SK-N-SH (cell line): ENCODE results near the gene LGALS8. TPM values are rescaled to one million over a fixed set of nuclear protein-coding genes. Genes with fewer than 3 reads are reported as not detected.
"Not testable (repeated sequence)": the region's sequence is repeated elsewhere in the genome, so short reads cannot be mapped to it uniquely, and the experiment has no call there.

Experiments
- CTCF ChIA-PET: fragments of 300-600, 350-600 bp; formaldehyde crosslinking; extraction: SDS; loops from one replicate; lab custom pipeline; 2021; lab: Yijun Ruan, JAX
- POLR2A ChIA-PET: fragments of 350-600 bp; sonication (Branson Sonifier 250); formaldehyde crosslinking; extraction: SDS; loops from one replicate; lab custom pipeline; 2020; ENCODE audit warnings: antibody characterized with exemption, inconsistent platforms; lab: Yijun Ruan, JAX
- DNase-seq: peaks from one replicate; pipeline ENCODE4 v3.0.0; 2012
- H2AFZ ChIP-seq: fragments of 200-600 bp; sonication (generic); 2 replicates; pipeline ENCODE4 v1.8.1; 2016; ENCODE audit warnings: antibody characterized with exemption, mild to moderate bottlenecking, low read depth
- H3F3A ChIP-seq: fragments of 200-600 bp; sonication (generic); replicated peaks from 2 replicates; pipeline ENCODE3; 2016; ENCODE audit warnings: antibody characterized with exemption, mild to moderate bottlenecking; ENCODE audit not compliant: insufficient read depth
- H3K27ac ChIP-seq, 2 experiments: fragments of 200-500 bp in 1 of 2; fragments of 200-600 bp in 1 of 2; sonication (Bioruptor generic) in 1 of 2; sonication (generic), shearing (Covaris generic) in 1 of 2; 2 replicates each; pipeline versions ENCODE4 v1.5.1 to v1.6.1; 2014 to 2016; ENCODE audit warnings: low read depth in 2 of 2, inconsistent platforms in 1 of 2, low read length in 1 of 2, mild to moderate bottlenecking in 1 of 2, mixed read lengths in 1 of 2
- H3K27me3 ChIP-seq: fragments of 200-600 bp; sonication (generic), shearing (Covaris generic); 2 replicates; pipeline ENCODE4 v1.6.1; 2016; ENCODE audit warnings: mixed run types; ENCODE audit not compliant: insufficient read depth
- H3K36me3 ChIP-seq, 2 experiments: fragments of 200-500 bp in 1 of 2; fragments of 200-600 bp in 1 of 2; sonication (Bioruptor generic) in 1 of 2; sonication (generic) in 1 of 2; replicated peaks in 1 of 2; 2 replicates each; pipeline versions ENCODE3 to v1.5.1; 2014 to 2016; ENCODE audit warnings: low read length in 1 of 2, mild to moderate bottlenecking in 1 of 2; ENCODE audit not compliant: insufficient read depth in 2 of 2, control insufficient read depth in 1 of 2
- H3K4me1 ChIP-seq, 2 experiments: fragments of 200-500 bp in 1 of 2; fragments of 200-600 bp in 1 of 2; sonication (Bioruptor generic) in 1 of 2; sonication (generic), shearing (Covaris generic) in 1 of 2; 2 replicates each; pipeline versions ENCODE4 v1.5.1 to v1.6.1; 2014 to 2016; ENCODE audit warnings: low read depth in 1 of 2, low read length in 1 of 2, mixed run types in 1 of 2; ENCODE audit not compliant: insufficient read depth in 2 of 2, control insufficient read depth in 1 of 2
- H3K4me2 ChIP-seq: fragments of 200-600 bp; sonication (generic), shearing (Covaris generic); 2 replicates; pipeline ENCODE4 v1.6.1; 2017; ENCODE audit warnings: mixed run types
- H3K4me3 ChIP-seq, 2 experiments: fragments of 200-500 bp in 1 of 2; fragments of 200-600 bp in 1 of 2; sonication (Bioruptor generic) in 1 of 2; sonication (generic), shearing (Covaris generic) in 1 of 2; 2 replicates each; pipeline versions ENCODE4 v1.5.1 to v1.8.1; 2014 to 2016; ENCODE audit warnings: low read depth in 2 of 2, inconsistent platforms in 1 of 2, low read length in 1 of 2, mild to moderate bottlenecking in 1 of 2, mixed read lengths in 1 of 2, moderate library complexity in 1 of 2
- H3K79me2 ChIP-seq: fragments of 200-600 bp; sonication (generic); 2 replicates; pipeline ENCODE4 v1.8.1; 2017; ENCODE audit warnings: mild to moderate bottlenecking; ENCODE audit not compliant: insufficient read depth
- H3K9ac ChIP-seq: fragments of 200-600 bp; sonication (generic); 2 replicates; pipeline ENCODE4 v1.6.1; 2017; ENCODE audit warnings: mixed run types
- H3K9me2 ChIP-seq: fragments of 200-600 bp; sonication (generic); 2 replicates; pipeline ENCODE4 v1.6.1; 2017; ENCODE audit warnings: mixed run types
- H3K9me3 ChIP-seq: fragments of 200-600 bp; sonication (generic); 2 replicates; pipeline ENCODE4 v1.6.1; 2017; ENCODE audit warnings: mixed run types, mild to moderate bottlenecking, moderate library complexity
- H4K20me1 ChIP-seq: fragments of 200-600 bp; sonication (generic); 2 replicates; pipeline ENCODE4 v1.6.1; 2017; ENCODE audit warnings: mild to moderate bottlenecking, mixed run types; ENCODE audit not compliant: insufficient read depth
- CHD2 ChIP-seq: fragments of 150-350 bp; IDR thresholded peaks from 2 replicates; pipeline ENCODE4 v1.6.1; 2018; ENCODE audit warnings: low read length; ENCODE audit not compliant: partially characterized antibody
- CTCF ChIP-seq: fragments of 200-600 bp; sonication (generic); IDR thresholded peaks from 2 replicates; pipeline ENCODE4 v1.6.1; 2017; ENCODE audit warnings: antibody characterized with exemption, mild to moderate bottlenecking, moderate library complexity
- ELF1 ChIP-seq: IDR thresholded peaks from 2 replicates; pipeline ENCODE4 v1.4.0; 2012
- EP300 ChIP-seq, 2 experiments: IDR thresholded peaks; 2 replicates each; pipeline versions ENCODE4 v1.4.0 to v1.6.1; 2012; ENCODE audit warnings: borderline replicate concordance in 1 of 2, low read depth in 1 of 2, low read length in 1 of 2
- FOSL2 ChIP-seq: IDR thresholded peaks from 2 replicates; pipeline ENCODE4 v1.4.0; 2012; ENCODE audit warnings: low read depth, mild to moderate bottlenecking, moderate library complexity, borderline replicate concordance
- FOXJ3 ChIP-seq: sonication (generic); formaldehyde crosslinking; IDR thresholded peaks from 2 replicates; pipeline ENCODE4 v1.5.1; 2020; ENCODE audit warnings: mild to moderate bottlenecking, missing genetic modification reagents
- GABPA ChIP-seq: IDR thresholded peaks from 2 replicates; pipeline ENCODE4 v1.4.0; 2012; ENCODE audit warnings: low read depth, mild to moderate bottlenecking
- GATA2 ChIP-seq: sonication (generic); formaldehyde crosslinking; IDR thresholded peaks from 2 replicates; pipeline ENCODE4 v1.5.0; 2020; ENCODE audit warnings: mild to moderate bottlenecking, missing genetic modification reagents
- JUND ChIP-seq: IDR thresholded peaks from 2 replicates; pipeline ENCODE4 v1.4.0; 2012
- MAX ChIP-seq: IDR thresholded peaks from 2 replicates; pipeline ENCODE4 v1.4.0; 2012; ENCODE audit warnings: low read depth
- MXI1 ChIP-seq: IDR thresholded peaks from 2 replicates; pipeline ENCODE4 v1.6.1; 2012; ENCODE audit warnings: mild to moderate bottlenecking, low read depth, low read length, improper control_type of control experiment
- NFIC ChIP-seq: IDR thresholded peaks from 2 replicates; pipeline ENCODE4 v1.4.0; 2012; ENCODE audit warnings: borderline replicate concordance
- NRF1 ChIP-seq: IDR thresholded peaks from 2 replicates; pipeline ENCODE4 v1.6.1; 2012; ENCODE audit warnings: low read depth, mild to moderate bottlenecking, low read length
- POLR2AphosphoS5 ChIP-seq: IDR thresholded peaks from 2 replicates; pipeline ENCODE4 v1.6.1; 2012; ENCODE audit warnings: low read depth, low read length
- RAD21 ChIP-seq: IDR thresholded peaks from 2 replicates; pipeline ENCODE4 v1.6.1; 2012; ENCODE audit warnings: mild to moderate bottlenecking, low read length
- RCOR1 ChIP-seq: fragments of 150-350 bp; IDR thresholded peaks from 2 replicates; pipeline ENCODE4 v1.6.1; 2017; ENCODE audit warnings: antibody characterized with exemption, low read length
- RFX5 ChIP-seq: IDR thresholded peaks from 2 replicates; pipeline ENCODE4 v1.6.1; 2012; ENCODE audit warnings: mild to moderate bottlenecking, improper control_type of control experiment, low read length
- SMC3 ChIP-seq: IDR thresholded peaks from 2 replicates; pipeline ENCODE4 v1.6.1; 2012; ENCODE audit warnings: low read depth, low read length, improper control_type of control experiment
- TCF12 ChIP-seq: IDR thresholded peaks from 2 replicates; pipeline ENCODE4 v1.4.0; 2012
- TEAD4 ChIP-seq: IDR thresholded peaks from 2 replicates; pipeline ENCODE4 v1.4.0; 2012; ENCODE audit warnings: mild to moderate bottlenecking, borderline replicate concordance; ENCODE audit not compliant: insufficient read depth
- USF1 ChIP-seq: IDR thresholded peaks from 2 replicates; pipeline ENCODE4 v1.4.0; 2012; ENCODE audit warnings: low read depth, borderline replicate concordance
- YY1 ChIP-seq: IDR thresholded peaks from 2 replicates; pipeline ENCODE4 v1.4.0; 2012; ENCODE audit warnings: low read depth, mild to moderate bottlenecking
- WGBS: methylation state at CpG from one replicate; pipeline ENCODE4 v1.1.6; 2017; ENCODE audit warnings: low lambda C conversion rate; 5-methylcytosine and 5-hydroxymethylcytosine counted together
- polyA plus RNA-seq, 3 experiments: library from polyadenylated mRNA; depleted of rRNA; stranded (reverse); fragments of >200 nt; gene quantifications; 2 replicates each; pipeline ENCODE4 v1.2.3, GENCODE V29; 2012

LGALS8 gene
- polyA plus RNA-seq, 1 of the 3 experiments (the other 2 are of a cell fraction): 18.9 TPM

- Histone ChIP-seq H3K4me3 (no peak overlapping the region), H3K27ac (no peak overlapping the region), H3K79me2 (no peaks in the 10 kb centered on the region), H3K36me3 (peaks cover 81 to 93% of the 10 kb centered on the region in 2 experiments), H3K4me1 (no peaks in the 10 kb centered on the region), H3K9me2 (no peaks in the 10 kb centered on the region), H3F3A (peaks cover 3% of the 10 kb centered on the region), H3K9me3 (no peaks in the 10 kb centered on the region), H4K20me1 (no peaks in the 10 kb centered on the region), H3K27me3 (no peaks in the 10 kb centered on the region), H3K9ac (no peak overlapping the region), H3K4me2 (no peak overlapping the region), H2AFZ (no peak overlapping the region)
- ChIA-PET CTCF (no interaction called here), POLR2A (no interaction called here)
- WGBS: 94% methylated on average over 3 of the region's 3 CpGs
- TF ChIP-seq POLR2AphosphoS5: no peak
- no peak for TF ChIP-seq MAX
- TF ChIP-seq JUND: no peak
- TF ChIP-seq CTCF: no peak
- TF ChIP-seq NRF1: no peak
- no peak for TF ChIP-seq ELF1
- no peak for TF ChIP-seq EP300 (IDR thresholded peaks at IDR 0.05; ENCODE audit: borderline replicate concordance in 1 of 2, low read depth in 1 of 2, low read length in 1 of 2)
- no peak for TF ChIP-seq TCF12
- TF ChIP-seq YY1: no peak
- no peak for TF ChIP-seq FOXJ3 (CRISPR knock-in tag)
- no peak for TF ChIP-seq RFX5
- TF ChIP-seq FOSL2: no peak
- TF ChIP-seq NFIC: no peak
- no peak for TF ChIP-seq GATA2 (CRISPR knock-in tag)
- TF ChIP-seq USF1: no peak
- no peak for TF ChIP-seq RAD21
- no peak for TF ChIP-seq CHD2
- TF ChIP-seq TEAD4: no peak
- DNase-seq: no peak
Observed at GRCh38 chr1:236575523-236575922, 51.7 kb downstream of the LGALS8 start.

GRCh38 chr1:236576004-236576403 is 52.2 kb downstream of the LGALS8 start:
- no peaks in the 10 kb centered on the region for H3K9me3 ChIP-seq
- H3K79me2 ChIP-seq: no peaks in the 10 kb centered on the region
- H3K9me2 ChIP-seq: no peaks in the 10 kb centered on the region
- no peaks in the 10 kb centered on the region for H3K4me1 ChIP-seq
- POLR2A ChIA-PET: no interaction called here
- no peaks in the 10 kb centered on the region for H4K20me1 ChIP-seq
- H2AFZ ChIP-seq: no peak overlapping the region
- no peak overlapping the region for H3K27ac ChIP-seq
- TF ChIP-seq ELF1 (no peak), USF1 (no peak), MXI1 (no peak), POLR2AphosphoS5 (no peak), SMC3 (no peak), TCF12 (no peak), RFX5 (no peak), RCOR1 (no peak), RAD21 (no peak), TEAD4 (no peak), CHD2 (no peak), GABPA (no peak), EP300 (IDR thresholded peaks at IDR 0.05; ENCODE audit: borderline replicate concordance in 1 of 2, low read depth in 1 of 2, low read length in 1 of 2) (no peak), MAX (no peak)
- TF ChIP-seq, all 33 proteins: peak for 0
- no peak for DNase-seq
- no peak overlapping the region for H3K4me3 ChIP-seq
- H3K9ac ChIP-seq: no peak overlapping the region
- no peak overlapping the region for H3K4me2 ChIP-seq
- H3F3A ChIP-seq: peaks cover 3% of the 10 kb centered on the region
- WGBS: 78% methylated on average over 2 of the region's 2 CpGs
- CTCF ChIA-PET: no interaction called here
- peaks cover 78 to 88% of the 10 kb centered on the region in 2 experiments for H3K36me3 ChIP-seq
- H3K27me3 ChIP-seq: no peaks in the 10 kb centered on the region

- H3F3A ChIP-seq, H4K20me1 ChIP-seq, POLR2A ChIA-PET, H3K27ac ChIP-seq, H2AFZ ChIP-seq, CTCF ChIA-PET, H3K27me3 ChIP-seq, H3K4me1 ChIP-seq, H3K4me3 ChIP-seq, H3K9me3 ChIP-seq, H3K9me2 ChIP-seq, H3K79me2 ChIP-seq, H3K9ac ChIP-seq, DNase-seq, H3K4me2 ChIP-seq: not testable (repeated sequence)
- peaks cover 80 to 87% of the 10 kb centered on the region in 2 experiments for H3K36me3 ChIP-seq
- WGBS: 90% methylated on average over 7 of the region's 7 CpGs
Observed at GRCh38 chr1:236577041-236577440, 53.3 kb downstream of the LGALS8 start.
